ENCODE results near the gene FYN.

GRCh38 chr6:111766201-111766857 is 106.9 kb downstream of the FYN start:
- TF ChIP-seq, protein P1, sequence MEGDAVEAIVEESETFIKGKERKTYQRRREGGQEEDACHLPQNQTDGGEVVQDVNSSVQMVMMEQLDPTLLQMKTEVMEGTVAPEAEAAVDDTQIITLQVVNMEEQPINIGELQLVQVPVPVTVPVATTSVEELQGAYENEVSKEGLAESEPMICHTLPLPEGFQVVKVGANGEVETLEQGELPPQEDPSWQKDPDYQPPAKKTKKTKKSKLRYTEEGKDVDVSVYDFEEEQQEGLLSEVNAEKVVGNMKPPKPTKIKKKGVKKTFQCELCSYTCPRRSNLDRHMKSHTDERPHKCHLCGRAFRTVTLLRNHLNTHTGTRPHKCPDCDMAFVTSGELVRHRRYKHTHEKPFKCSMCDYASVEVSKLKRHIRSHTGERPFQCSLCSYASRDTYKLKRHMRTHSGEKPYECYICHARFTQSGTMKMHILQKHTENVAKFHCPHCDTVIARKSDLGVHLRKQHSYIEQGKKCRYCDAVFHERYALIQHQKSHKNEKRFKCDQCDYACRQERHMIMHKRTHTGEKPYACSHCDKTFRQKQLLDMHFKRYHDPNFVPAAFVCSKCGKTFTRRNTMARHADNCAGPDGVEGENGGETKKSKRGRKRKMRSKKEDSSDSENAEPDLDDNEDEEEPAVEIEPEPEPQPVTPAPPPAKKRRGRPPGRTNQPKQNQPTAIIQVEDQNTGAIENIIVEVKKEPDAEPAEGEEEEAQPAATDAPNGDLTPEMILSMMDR (conservative IDR thresholded peaks at IDR 0.05), result no peak
- TF ChIP-seq ZFX (IDR thresholded peaks at IDR 0.05), result no peak

Measured in C4-2B (cell line).